AG09319 (cell line): ENCODE results near the gene PIP4K2B.

Experiments used
- DNase-seq: peaks from one replicate; pipeline ENCODE4 v3.0.0-alpha.2; 2010; ENCODE audit warnings: low read depth; ENCODE audit errors: extremely low read depth
- TF ChIP-seq, protein P1 (sequence below): IDR thresholded peaks from 2 replicates; pipeline ENCODE4 v1.5.1; 2011; ENCODE audit warnings: low read depth, mild to moderate bottlenecking, inconsistent platforms, low read length, moderate library complexity

PIP4K2B gene

DNA sequence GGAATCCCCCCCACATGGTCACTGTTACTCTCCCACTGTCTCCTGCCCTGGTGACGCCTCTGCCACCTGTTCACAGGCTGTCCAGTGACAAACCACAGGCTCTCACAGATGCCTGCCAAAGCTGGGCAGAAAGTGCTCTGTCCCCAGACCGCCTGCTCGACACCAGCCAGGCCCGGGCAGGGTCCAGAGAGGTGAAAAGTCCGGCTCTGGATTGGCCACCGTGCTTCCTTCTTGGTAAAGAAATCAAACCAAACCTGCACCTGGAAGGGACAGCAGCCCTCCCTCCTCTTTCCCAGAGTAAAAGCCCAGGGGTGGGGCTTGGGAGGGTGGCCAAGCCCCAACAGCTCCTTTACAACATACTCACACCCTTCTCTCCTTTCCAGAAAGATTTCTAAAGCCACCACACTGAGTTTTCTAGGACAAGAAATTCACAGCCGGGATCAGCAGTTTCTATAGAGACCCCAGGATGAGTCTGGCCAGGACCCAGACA lies 57.4 kb downstream of the PIP4K2B start:
- no peak for DNase-seq

DNA sequence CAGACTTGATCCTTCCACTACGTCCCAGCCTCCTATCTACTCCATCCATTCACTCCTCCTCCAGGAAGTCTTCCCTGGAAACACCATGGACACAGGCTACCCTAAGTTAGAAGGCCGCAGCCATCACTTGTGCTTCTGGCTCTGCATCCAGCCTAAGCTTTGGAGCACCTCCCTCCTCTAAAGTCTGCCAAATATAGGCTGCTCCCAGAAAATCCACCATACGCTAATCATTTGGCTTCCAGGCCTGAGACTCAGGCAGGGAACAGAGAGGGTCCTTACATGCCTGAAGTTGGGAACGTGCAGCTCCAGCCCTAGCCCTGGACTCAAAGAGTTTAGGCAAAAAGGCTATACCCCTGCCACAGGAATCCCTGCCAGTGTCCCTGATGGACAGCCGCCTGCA lies 57.9 kb downstream of the PIP4K2B start:
- TF ChIP-seq, protein P1, sequence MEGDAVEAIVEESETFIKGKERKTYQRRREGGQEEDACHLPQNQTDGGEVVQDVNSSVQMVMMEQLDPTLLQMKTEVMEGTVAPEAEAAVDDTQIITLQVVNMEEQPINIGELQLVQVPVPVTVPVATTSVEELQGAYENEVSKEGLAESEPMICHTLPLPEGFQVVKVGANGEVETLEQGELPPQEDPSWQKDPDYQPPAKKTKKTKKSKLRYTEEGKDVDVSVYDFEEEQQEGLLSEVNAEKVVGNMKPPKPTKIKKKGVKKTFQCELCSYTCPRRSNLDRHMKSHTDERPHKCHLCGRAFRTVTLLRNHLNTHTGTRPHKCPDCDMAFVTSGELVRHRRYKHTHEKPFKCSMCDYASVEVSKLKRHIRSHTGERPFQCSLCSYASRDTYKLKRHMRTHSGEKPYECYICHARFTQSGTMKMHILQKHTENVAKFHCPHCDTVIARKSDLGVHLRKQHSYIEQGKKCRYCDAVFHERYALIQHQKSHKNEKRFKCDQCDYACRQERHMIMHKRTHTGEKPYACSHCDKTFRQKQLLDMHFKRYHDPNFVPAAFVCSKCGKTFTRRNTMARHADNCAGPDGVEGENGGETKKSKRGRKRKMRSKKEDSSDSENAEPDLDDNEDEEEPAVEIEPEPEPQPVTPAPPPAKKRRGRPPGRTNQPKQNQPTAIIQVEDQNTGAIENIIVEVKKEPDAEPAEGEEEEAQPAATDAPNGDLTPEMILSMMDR: no peak
- DNase-seq: no peak

More for the DNA sequence above, 57.4 kb downstream of the PIP4K2B start:
- TF ChIP-seq, protein P1: no peak

DNA sequence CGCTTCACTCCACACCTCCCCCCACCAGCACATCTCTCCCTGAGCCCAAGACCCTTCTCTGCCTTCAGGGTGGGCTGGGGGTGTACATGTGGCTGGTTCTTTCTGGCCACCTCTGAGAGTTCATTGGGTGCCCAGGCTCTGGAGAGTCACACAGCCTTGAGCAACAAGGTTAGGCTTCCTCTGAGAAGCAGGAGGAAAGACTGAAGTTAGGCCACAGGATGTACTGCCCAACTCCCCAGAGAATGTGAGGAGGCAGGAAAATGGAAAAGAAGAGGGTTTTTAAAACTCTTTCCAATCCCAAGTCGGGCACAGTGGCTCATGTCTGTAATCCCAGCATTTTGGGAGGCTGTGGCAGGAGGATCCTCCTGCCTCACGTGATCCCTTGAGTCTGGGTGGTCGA lies 58.5 kb downstream of the PIP4K2B start:
- TF ChIP-seq, protein P1: no peak
- DNase-seq: no peak

DNA sequence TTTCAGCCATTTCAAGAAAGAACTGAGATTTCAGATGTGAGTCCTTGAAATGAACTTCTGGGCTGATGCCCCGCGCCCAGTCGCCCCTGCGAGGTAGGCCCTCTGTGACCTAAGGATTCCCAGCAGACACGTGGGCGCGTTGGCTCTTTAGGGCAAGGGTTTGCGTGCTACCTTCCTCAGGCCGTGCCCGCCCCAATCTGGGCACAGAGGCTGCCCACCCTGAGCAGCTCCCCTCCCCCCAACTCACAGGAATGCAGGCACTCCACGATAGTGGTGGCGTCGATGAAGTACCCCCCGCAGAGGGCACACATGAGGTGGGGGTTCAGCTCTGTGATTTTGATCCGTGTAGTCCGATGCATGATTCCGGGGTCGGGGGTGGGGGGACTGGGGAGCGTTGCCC lies 59.3 kb downstream of the PIP4K2B start:
- TF ChIP-seq, protein P1: no peak
- DNase-seq: no peak

DNA sequence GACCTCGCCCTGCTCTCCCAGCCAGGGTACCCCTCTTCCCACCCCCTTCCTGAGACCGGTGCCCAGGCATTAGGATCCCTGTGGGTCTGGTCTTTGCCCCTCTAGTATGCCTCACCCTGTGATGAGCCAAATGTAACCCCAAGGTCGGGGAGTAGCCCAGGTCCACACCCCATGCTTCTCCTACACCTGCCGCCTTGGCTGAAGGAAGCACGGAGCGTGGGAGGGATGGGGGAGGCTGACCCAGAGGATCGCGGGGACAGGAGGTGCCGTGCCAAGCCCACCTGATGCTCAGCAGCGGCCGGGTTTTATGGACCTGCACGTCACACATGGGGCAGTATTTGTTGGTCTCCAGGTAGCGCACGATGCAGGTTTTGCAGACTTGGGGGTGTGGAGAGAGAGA lies 60.1 kb downstream of the PIP4K2B start:
- DNase-seq: no peak
- TF ChIP-seq, protein P1: no peak

DNA sequence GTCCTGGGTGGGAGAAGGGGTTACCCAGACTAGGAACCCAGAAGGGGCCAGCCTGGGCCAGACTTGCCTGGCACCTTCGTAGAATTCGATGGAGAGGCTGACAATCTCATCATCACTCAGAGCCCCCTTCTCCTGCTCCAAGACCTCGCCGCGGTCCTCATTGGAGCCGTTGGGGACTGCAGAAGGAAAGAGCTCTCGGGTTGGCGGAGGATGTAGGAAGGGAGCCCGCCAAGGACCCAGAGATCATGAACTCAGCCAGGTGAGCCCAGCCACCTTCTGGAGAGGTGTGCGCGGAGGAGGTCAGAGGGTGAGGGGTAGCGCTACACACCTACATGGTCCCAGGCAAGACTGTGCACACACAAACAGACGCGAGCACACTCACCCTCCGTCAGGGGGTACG lies 60.7 kb downstream of the PIP4K2B start:
- no peak for DNase-seq

DNA sequence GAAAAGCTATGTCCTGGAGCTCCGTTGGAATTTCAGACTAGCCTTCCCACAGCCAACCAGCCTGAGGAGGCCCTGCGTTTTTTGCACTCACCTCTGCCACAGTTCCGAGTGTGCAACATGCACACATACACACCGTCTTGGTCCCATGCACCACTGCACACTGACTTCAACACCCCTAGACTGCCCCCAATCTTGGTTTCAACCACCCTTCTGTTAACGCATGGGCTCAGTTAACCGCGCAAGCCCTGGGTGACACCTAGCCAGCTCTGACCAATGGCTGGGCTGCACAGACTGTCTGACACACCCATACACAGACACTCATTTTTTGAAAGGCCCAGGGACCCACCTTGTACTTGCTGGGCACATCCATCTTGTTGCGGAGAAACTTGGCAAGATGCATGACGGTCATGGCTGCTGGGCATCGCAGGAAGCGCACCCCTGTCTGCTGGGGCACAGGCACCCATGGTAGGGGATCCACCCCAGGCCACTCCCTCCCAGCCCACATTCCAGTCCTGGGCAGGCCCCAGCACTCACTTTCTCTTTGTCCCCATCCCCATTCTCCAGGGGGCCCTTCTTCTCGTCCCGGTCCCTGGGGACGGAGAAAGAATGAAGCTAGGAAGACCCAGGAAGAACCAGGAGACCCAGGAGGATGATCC lies 61.2 kb downstream of the PIP4K2B start:
- TF ChIP-seq, protein P1: no peak
- DNase-seq: no peak

More for the DNA sequence above, 60.7 kb downstream of the PIP4K2B start:
- TF ChIP-seq, protein P1: no peak
